Measurements from ENCODE around the gene EMC10.
A peak's percentile ranks its signal among the peaks of the same experiment; 100 is the strongest.

Gene EMC10

DNA sequence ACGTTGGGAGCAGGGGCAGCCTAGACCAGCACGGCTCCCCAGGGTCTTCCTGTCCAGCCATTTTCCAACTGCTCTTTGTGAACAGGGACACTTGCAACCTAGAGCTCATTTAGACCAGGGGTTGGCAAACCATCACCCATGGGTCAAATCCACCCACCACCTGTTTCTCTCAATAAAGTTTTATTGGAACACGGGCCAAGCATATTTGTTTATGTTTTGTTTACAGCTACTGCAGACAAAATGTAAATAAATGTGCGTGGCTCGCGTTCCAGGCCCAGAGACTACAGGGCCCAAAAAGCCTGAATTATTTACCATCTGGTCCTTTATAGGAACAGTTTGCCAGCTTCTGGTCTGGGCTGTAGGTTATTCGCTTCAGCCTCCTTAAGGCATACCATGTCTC is 13.3 kb upstream of the EMC10 start:
- Histone ChIP-seq H3K36me3 (ENCODE audit: control insufficient read depth in 1 of 2, insufficient read depth in 2 of 2, low read length in 2 of 2) (no peaks in the 10 kb centered on the region), H2BK120ac (ENCODE audit: insufficient read depth, low read length, poor library complexity) (no peak overlapping the region), H3K9ac (ENCODE audit: low read length) (no peak overlapping the region), H4K8ac (ENCODE audit: low read depth, low read length) (no peak overlapping the region), H2BK5ac (ENCODE audit: low read depth, low read length, poor library complexity) (no peak overlapping the region), H3K4me3 (ENCODE audit: low read depth, low read length) (no peak overlapping the region), H3K18ac (ENCODE audit: low read length) (no peak overlapping the region), H3K23ac (ENCODE audit: low read length) (no peak overlapping the region), H3K27me3 (ENCODE audit: insufficient read depth, low read length) (no peaks in the 10 kb centered on the region), H3K4me2 (ENCODE audit: low read length) (no peak overlapping the region), H2AK5ac (ENCODE audit: low read length) (no peak overlapping the region), H4K12ac (ENCODE audit: low read depth, low read length) (no peak overlapping the region), H3K4me1 (ENCODE audit: control insufficient read depth in 1 of 2, insufficient read depth in 2 of 2, low read length in 2 of 2) (peaks cover 0 to 10% of the 10 kb centered on the region in 2 experiments), H2BK12ac (ENCODE audit: low read length) (no peak overlapping the region), H3K4ac (ENCODE audit: low read depth, low read length) (no peak overlapping the region), H3K9me3 (ENCODE audit: insufficient read depth, low read depth, low read length) (peaks cover 3% of the 10 kb centered on the region), H3K79me1 (ENCODE audit: low read length) (no peaks in the 10 kb centered on the region), H4K91ac (ENCODE audit: low read depth, low read length) (no peak overlapping the region), H2AFZ (ENCODE audit: insufficient read depth, low read length, poor library complexity) (no peak overlapping the region), H3K79me2 (ENCODE audit: control insufficient read depth, insufficient read depth, low read length, poor library complexity) (no peaks in the 10 kb centered on the region), H3K27ac (ENCODE audit: low read depth, low read length) (no peak overlapping the region), H3K14ac (ENCODE audit: low read length) (no peak overlapping the region)
- WGBS (ENCODE audit: extremely low coverage, insufficient coverage, insufficient read length) = no CpG with 5 or more reads among the region's 7 CpGs
- no peak for DNase-seq

DNA sequence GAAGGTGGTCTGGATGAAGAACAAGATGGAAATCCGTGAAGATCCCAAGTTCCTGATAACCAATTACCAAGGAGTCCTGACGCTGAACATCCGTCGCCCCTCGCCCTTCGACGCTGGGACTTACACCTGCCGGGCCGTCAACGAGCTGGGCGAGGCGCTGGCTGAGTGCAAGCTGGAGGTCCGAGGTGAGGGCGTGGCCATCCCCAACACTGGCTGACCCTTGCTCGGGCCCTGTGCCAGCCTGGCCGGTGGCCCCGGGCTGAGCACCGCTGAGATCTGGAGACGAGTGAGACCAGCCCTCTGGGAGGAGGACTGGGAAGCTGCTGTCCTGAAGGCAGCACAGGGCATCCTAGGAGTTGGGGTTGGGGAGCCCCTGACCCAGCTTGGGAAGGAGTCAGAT is 12.0 kb upstream of the EMC10 start:
- no peak overlapping the region for H4K12ac ChIP-seq (ENCODE audit: low read depth, low read length)
- peaks cover 3% of the 10 kb centered on the region for H3K9me3 ChIP-seq (ENCODE audit: insufficient read depth, low read depth, low read length)
- no peak overlapping the region for H3K27ac ChIP-seq (ENCODE audit: low read depth, low read length)
- no peak overlapping the region for H3K23ac ChIP-seq (ENCODE audit: low read length)
- H4K8ac ChIP-seq (ENCODE audit: low read depth, low read length) = no peak overlapping the region
- H3K4me2 ChIP-seq (ENCODE audit: low read length) = no peak overlapping the region
- no CpG with 5 or more reads among the region's 19 CpGs for WGBS (ENCODE audit: extremely low coverage, insufficient coverage, insufficient read length)
- H3K36me3 ChIP-seq (ENCODE audit: control insufficient read depth in 1 of 2, insufficient read depth in 2 of 2, low read length in 2 of 2) = no peaks in the 10 kb centered on the region
- H3K14ac ChIP-seq (ENCODE audit: low read length) = no peak overlapping the region
- peaks cover 0 to 10% of the 10 kb centered on the region in 2 experiments for H3K4me1 ChIP-seq (ENCODE audit: control insufficient read depth in 1 of 2, insufficient read depth in 2 of 2, low read length in 2 of 2)
- no peak overlapping the region for H3K4ac ChIP-seq (ENCODE audit: low read depth, low read length)
- H4K91ac ChIP-seq (ENCODE audit: low read depth, low read length) = no peak overlapping the region
- no peaks in the 10 kb centered on the region for H3K27me3 ChIP-seq (ENCODE audit: insufficient read depth, low read length)
- H2AK5ac ChIP-seq (ENCODE audit: low read length) = no peak overlapping the region
- H3K79me2 ChIP-seq (ENCODE audit: control insufficient read depth, insufficient read depth, low read length, poor library complexity) = no peaks in the 10 kb centered on the region
- H2AFZ ChIP-seq (ENCODE audit: insufficient read depth, low read length, poor library complexity) = no peak overlapping the region
- DNase-seq = no peak
- no peak overlapping the region for H2BK120ac ChIP-seq (ENCODE audit: insufficient read depth, low read length, poor library complexity)
- no peak overlapping the region for H3K9ac ChIP-seq (ENCODE audit: low read length)
- no peak overlapping the region for H3K4me3 ChIP-seq (ENCODE audit: low read depth, low read length)
- no peak overlapping the region for H2BK5ac ChIP-seq (ENCODE audit: low read depth, low read length, poor library complexity)
- H3K18ac ChIP-seq (ENCODE audit: low read length) = no peak overlapping the region
- no peak overlapping the region for H2BK12ac ChIP-seq (ENCODE audit: low read length)
- no peaks in the 10 kb centered on the region for H3K79me1 ChIP-seq (ENCODE audit: low read length)

DNA sequence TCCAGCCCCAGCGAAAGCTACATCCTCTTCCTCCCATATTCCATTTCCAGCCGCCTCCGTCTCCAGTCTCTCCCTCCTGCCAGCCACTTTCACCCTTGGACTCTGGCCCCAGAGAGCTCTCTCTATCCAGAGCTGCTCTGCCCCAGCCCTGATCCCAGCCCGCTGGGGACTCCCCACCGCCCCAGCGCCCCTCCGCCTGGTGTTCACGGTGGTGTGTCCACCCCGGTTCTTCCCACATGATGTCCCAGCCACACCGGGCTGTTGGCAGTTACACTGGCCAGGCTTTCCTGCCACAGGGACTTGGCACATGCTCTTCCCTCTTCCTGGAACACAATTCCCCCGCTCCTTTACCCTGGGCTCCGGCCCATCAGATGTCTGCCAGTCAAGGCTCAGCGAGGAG is 11.3 kb upstream of the EMC10 start:
- Histone ChIP-seq H4K8ac (ENCODE audit: low read depth, low read length) (no peak overlapping the region), H3K4me1 (ENCODE audit: control insufficient read depth in 1 of 2, insufficient read depth in 2 of 2, low read length in 2 of 2) (peaks cover 0 to 9% of the 10 kb centered on the region in 2 experiments), H4K91ac (ENCODE audit: low read depth, low read length) (no peak overlapping the region), H4K12ac (ENCODE audit: low read depth, low read length) (no peak overlapping the region), H3K27ac (ENCODE audit: low read depth, low read length) (no peak overlapping the region), H3K9me3 (ENCODE audit: insufficient read depth, low read depth, low read length) (peaks cover 2% of the 10 kb centered on the region), H3K27me3 (ENCODE audit: insufficient read depth, low read length) (no peaks in the 10 kb centered on the region), H2BK120ac (ENCODE audit: insufficient read depth, low read length, poor library complexity) (no peak overlapping the region), H3K36me3 (ENCODE audit: control insufficient read depth in 1 of 2, insufficient read depth in 2 of 2, low read length in 2 of 2) (no peaks in the 10 kb centered on the region), H3K4me2 (ENCODE audit: low read length) (no peak overlapping the region), H3K4me3 (ENCODE audit: low read depth, low read length) (no peak overlapping the region), H2BK5ac (ENCODE audit: low read depth, low read length, poor library complexity) (no peak overlapping the region), H3K23ac (ENCODE audit: low read length) (no peak overlapping the region), H3K14ac (ENCODE audit: low read length) (no peak overlapping the region), H3K79me1 (ENCODE audit: low read length) (no peaks in the 10 kb centered on the region), H3K9ac (ENCODE audit: low read length) (no peak overlapping the region), H3K4ac (ENCODE audit: low read depth, low read length) (no peak overlapping the region), H3K18ac (ENCODE audit: low read length) (no peak overlapping the region), H2AK5ac (ENCODE audit: low read length) (no peak overlapping the region), H2AFZ (ENCODE audit: insufficient read depth, low read length, poor library complexity) (no peak overlapping the region), H2BK12ac (ENCODE audit: low read length) (no peak overlapping the region), H3K79me2 (ENCODE audit: control insufficient read depth, insufficient read depth, low read length, poor library complexity) (no peaks in the 10 kb centered on the region)
- DNase-seq = no peak
- WGBS (ENCODE audit: extremely low coverage, insufficient coverage, insufficient read length) = no CpG with 5 or more reads among the region's 13 CpGs

DNA sequence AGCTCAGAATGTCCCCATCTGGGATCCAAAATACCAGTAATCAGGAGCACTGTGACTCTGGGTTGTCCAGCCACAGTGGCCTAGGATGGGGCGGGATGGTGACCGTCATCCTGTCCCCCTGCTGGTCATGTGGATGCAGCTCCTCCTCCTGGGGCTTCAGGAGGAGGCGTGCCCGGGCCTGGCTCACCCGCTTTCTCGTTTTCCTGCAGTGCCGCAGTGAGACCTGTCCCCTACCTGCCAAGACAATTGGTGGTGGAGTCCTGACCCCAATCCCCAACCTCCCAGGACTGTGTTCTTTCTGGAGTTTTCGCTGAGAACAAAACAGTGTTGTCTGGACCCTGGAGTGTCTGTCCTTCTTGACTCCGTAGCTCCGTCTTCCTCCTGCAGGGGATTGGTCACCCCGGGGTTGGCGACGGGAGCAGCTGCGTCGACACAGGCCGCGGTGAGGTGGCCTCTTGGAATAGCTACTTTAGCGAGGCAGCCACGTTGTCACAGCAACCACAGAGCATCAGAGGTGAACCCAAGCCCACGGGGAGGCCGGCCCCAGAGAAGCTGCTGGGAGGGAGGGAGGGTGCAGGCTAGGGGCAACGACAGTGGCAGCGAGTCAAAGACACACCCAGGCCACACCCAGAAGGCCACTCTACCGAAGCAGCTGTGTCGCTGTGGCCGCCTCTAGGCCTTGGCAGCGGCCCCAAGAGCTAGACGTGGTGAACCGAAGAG is 10.2 kb upstream of the EMC10 start:
- no peak overlapping the region for H3K9ac ChIP-seq (ENCODE audit: low read length)
- peaks cover 2% of the 10 kb centered on the region for H3K9me3 ChIP-seq (ENCODE audit: insufficient read depth, low read depth, low read length)
- H3K23ac ChIP-seq (ENCODE audit: low read length) = no peak overlapping the region
- no peak overlapping the region for H2BK12ac ChIP-seq (ENCODE audit: low read length)
- peak in 1 of 2 donors; percentile 31 for DNase-seq
- H3K4me3 ChIP-seq (ENCODE audit: low read depth, low read length) = no peak overlapping the region
- no peak overlapping the region for H2BK120ac ChIP-seq (ENCODE audit: insufficient read depth, low read length, poor library complexity)
- no peaks in the 10 kb centered on the region for H3K27me3 ChIP-seq (ENCODE audit: insufficient read depth, low read length)
- no peak overlapping the region for H3K4ac ChIP-seq (ENCODE audit: low read depth, low read length)
- H3K79me1 ChIP-seq (ENCODE audit: low read length) = no peaks in the 10 kb centered on the region
- no peaks in the 10 kb centered on the region for H3K36me3 ChIP-seq (ENCODE audit: control insufficient read depth in 1 of 2, insufficient read depth in 2 of 2, low read length in 2 of 2)
- H3K27ac ChIP-seq (ENCODE audit: low read depth, low read length) = no peak overlapping the region
- H4K91ac ChIP-seq (ENCODE audit: low read depth, low read length) = no peak overlapping the region
- H2BK5ac ChIP-seq (ENCODE audit: low read depth, low read length, poor library complexity) = no peak overlapping the region
- H3K4me1 ChIP-seq (ENCODE audit: control insufficient read depth in 1 of 2, insufficient read depth in 2 of 2, low read length in 2 of 2) = peaks cover 0 to 6% of the 10 kb centered on the region in 2 experiments
- no peak overlapping the region for H3K4me2 ChIP-seq (ENCODE audit: low read length)
- H2AK5ac ChIP-seq (ENCODE audit: low read length) = peak overlapping the region; percentile 57
- peak overlapping the region; percentile 23 for H2AFZ ChIP-seq (ENCODE audit: insufficient read depth, low read length, poor library complexity)
- no peak overlapping the region for H3K18ac ChIP-seq (ENCODE audit: low read length)
- no CpG with 5 or more reads among the region's 29 CpGs for WGBS (ENCODE audit: extremely low coverage, insufficient coverage, insufficient read length)
- no peak overlapping the region for H3K14ac ChIP-seq (ENCODE audit: low read length)
- H4K12ac ChIP-seq (ENCODE audit: low read depth, low read length) = peak overlapping the region; percentile 32
- peak overlapping the region; percentile 28 for H4K8ac ChIP-seq (ENCODE audit: low read depth, low read length)
- H3K79me2 ChIP-seq (ENCODE audit: control insufficient read depth, insufficient read depth, low read length, poor library complexity) = no peaks in the 10 kb centered on the region
